ENCODE results near the gene INSRR.

GRCh38 chr1:156862584-156862983 lies 3.7 kb upstream of the INSRR start:
- TF ChIP-seq, protein P1, sequence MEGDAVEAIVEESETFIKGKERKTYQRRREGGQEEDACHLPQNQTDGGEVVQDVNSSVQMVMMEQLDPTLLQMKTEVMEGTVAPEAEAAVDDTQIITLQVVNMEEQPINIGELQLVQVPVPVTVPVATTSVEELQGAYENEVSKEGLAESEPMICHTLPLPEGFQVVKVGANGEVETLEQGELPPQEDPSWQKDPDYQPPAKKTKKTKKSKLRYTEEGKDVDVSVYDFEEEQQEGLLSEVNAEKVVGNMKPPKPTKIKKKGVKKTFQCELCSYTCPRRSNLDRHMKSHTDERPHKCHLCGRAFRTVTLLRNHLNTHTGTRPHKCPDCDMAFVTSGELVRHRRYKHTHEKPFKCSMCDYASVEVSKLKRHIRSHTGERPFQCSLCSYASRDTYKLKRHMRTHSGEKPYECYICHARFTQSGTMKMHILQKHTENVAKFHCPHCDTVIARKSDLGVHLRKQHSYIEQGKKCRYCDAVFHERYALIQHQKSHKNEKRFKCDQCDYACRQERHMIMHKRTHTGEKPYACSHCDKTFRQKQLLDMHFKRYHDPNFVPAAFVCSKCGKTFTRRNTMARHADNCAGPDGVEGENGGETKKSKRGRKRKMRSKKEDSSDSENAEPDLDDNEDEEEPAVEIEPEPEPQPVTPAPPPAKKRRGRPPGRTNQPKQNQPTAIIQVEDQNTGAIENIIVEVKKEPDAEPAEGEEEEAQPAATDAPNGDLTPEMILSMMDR (conservative IDR thresholded peaks at IDR 0.05; ENCODE audit: low read depth, low read length): no peak
- no peak for TF ChIP-seq EZH2 (IDR thresholded peaks at IDR 0.05; ENCODE audit: low read length, unreplicated experiment)

All from PC-3 (cell line).